Stimulated activated CD8-positive, alpha-beta memory T cell treated with anti-CD3 and anti-CD28 coated beads, Interleukin-4, amount 100 ng/mL, for 48 hours (primary cell): Measurements from ENCODE around the gene PBOV1.
"Not testable (repeated sequence)": the region's sequence is repeated elsewhere in the genome, so short reads cannot be mapped to it uniquely, and the experiment has no call there.

ENCODE experiments used
- DNase-seq: peaks from one replicate; pipeline ENCODE4 v3.0.0-alpha.2; 2020

Gene PBOV1

GRCh38 chr6:138237463-138237862, 19.2 kb upstream of the PBOV1 start:
- no peak for DNase-seq

GRCh38 chr6:138235693-138236092, 17.4 kb upstream of the PBOV1 start:
- DNase-seq, result no peak

- no peak for DNase-seq
These were observed 16.9 kb upstream of the PBOV1 start for GRCh38 chr6:138235205-138235604.

GRCh38 chr6:138234363-138234762, 16.1 kb upstream of the PBOV1 start:
- DNase-seq, result no peak

- no peak for DNase-seq
These were observed 13.1 kb upstream of the PBOV1 start for GRCh38 chr6:138231381-138231886.

- no peak for DNase-seq
These were observed 12.6 kb upstream of the PBOV1 start for GRCh38 chr6:138230759-138231380.

GRCh38 chr6:138230221-138230620, 11.9 kb upstream of the PBOV1 start:
- DNase-seq, result no peak

GRCh38 chr6:138229663-138230179, 11.4 kb upstream of the PBOV1 start:
- DNase-seq, result no peak

GRCh38 chr6:138229072-138229471, 10.8 kb upstream of the PBOV1 start:
- no peak for DNase-seq

- no peak for DNase-seq
These were observed 9.1 kb upstream of the PBOV1 start for GRCh38 chr6:138227316-138227781.

- DNase-seq, result no peak
These were observed 8.5 kb upstream of the PBOV1 start for GRCh38 chr6:138226700-138227315.

- no peak for DNase-seq
These were observed 7.7 kb upstream of the PBOV1 start for GRCh38 chr6:138225953-138226352.

- no peak for DNase-seq
These were observed 4.7 kb upstream of the PBOV1 start for GRCh38 chr6:138222901-138223546.

GRCh38 chr6:138219901-138220300, 1.6 kb upstream of the PBOV1 start:
- DNase-seq, result no peak

GRCh38 chr6:138219398-138219797, 1.1 kb upstream of the PBOV1 start:
- no peak for DNase-seq

GRCh38 chr6:138215093-138215782, 3.1 kb downstream of the PBOV1 start:
- DNase-seq, result no peak

- DNase-seq, result not testable (repeated sequence)
These were observed 5.8 kb downstream of the PBOV1 start for GRCh38 chr6:138212530-138212929.

GRCh38 chr6:138211601-138212000, 6.7 kb downstream of the PBOV1 start:
- DNase-seq, result no peak

GRCh38 chr6:138211048-138211581, 7.2 kb downstream of the PBOV1 start:
- no peak for DNase-seq

- DNase-seq, result no peak
These were observed 11.4 kb downstream of the PBOV1 start for GRCh38 chr6:138206862-138207261.

GRCh38 chr6:138205437-138206094, 12.7 kb downstream of the PBOV1 start:
- no peak for DNase-seq

- DNase-seq, result no peak
These were observed 13.4 kb downstream of the PBOV1 start for GRCh38 chr6:138204792-138205384.
